ENCODE measurements around the gene TTC9C. TPM values are rescaled to one million over a fixed set of nuclear protein-coding genes. Genes with fewer than 3 reads are reported as not detected.

The TTC9C gene
- total RNA-seq, 2 donors from 2014 or later, result 27.3 to 34.9 TPM

GRCh38 chr11:62708392-62708791 lies 19.9 kb upstream of the TTC9C start:
- DNase-seq (peak in 1 of 2 donors; percentile 16), ATAC-seq (no peak)
- intact Hi-C loops (cut with DNase I, micrococcal nuclease), result no loop called here

GRCh38 chr11:62708793-62709192 lies 19.5 kb upstream of the TTC9C start:
- DNase-seq (peak; percentile 55 to 69), ATAC-seq (peak; percentile 30)
- intact Hi-C loops (cut with DNase I, micrococcal nuclease), result no loop called here

- ATAC-seq, result peak; percentile 74
- intact Hi-C loops (cut with DNase I, micrococcal nuclease), result no loop called here
- peak; percentile 98 to 99 for DNase-seq
Measured at GRCh38 chr11:62709247-62710000, 18.9 kb upstream of the TTC9C start.

GRCh38 chr11:62710001-62710345 lies 18.3 kb upstream of the TTC9C start:
- intact Hi-C loops (cut with DNase I, micrococcal nuclease), result no loop called here
- ATAC-seq (no peak), DNase-seq (no peak)

- DNase-seq (no peak), ATAC-seq (no peak)
- intact Hi-C loops (cut with DNase I, micrococcal nuclease), result no loop called here
Measured at GRCh38 chr11:62712276-62712812, 15.9 kb upstream of the TTC9C start.

GRCh38 chr11:62712861-62713260 lies 15.4 kb upstream of the TTC9C start:
- DNase-seq, result no peak
- intact Hi-C loops (cut with DNase I, micrococcal nuclease), result no loop called here

GRCh38 chr11:62713343-62713742 lies 14.9 kb upstream of the TTC9C start:
- peak; percentile 38 to 65 for DNase-seq

More at GRCh38 chr11:62712861-62713260, 15.4 kb upstream of the TTC9C start:
- ATAC-seq, result no peak

GRCh38 chr11:62715150-62716130 lies 12.8 kb upstream of the TTC9C start:
- DNase-seq (no peak), ATAC-seq (no peak)
- intact Hi-C loops (cut with DNase I, micrococcal nuclease), result no loop called here

More at GRCh38 chr11:62713343-62713742, 14.9 kb upstream of the TTC9C start:
- peak; percentile 38 for ATAC-seq
- intact Hi-C loops (cut with DNase I, micrococcal nuclease), result no loop called here

- ATAC-seq, result no peak
- intact Hi-C loops (cut with DNase I, micrococcal nuclease), result no loop called here
- no peak for DNase-seq
Measured at GRCh38 chr11:62716206-62716605, 12.1 kb upstream of the TTC9C start.

- ATAC-seq (no peak), DNase-seq (no peak)
- intact Hi-C loops (cut with DNase I, micrococcal nuclease), result no loop called here
Measured at GRCh38 chr11:62716816-62717215, 11.5 kb upstream of the TTC9C start.

GRCh38 chr11:62719302-62719978 lies 8.8 kb upstream of the TTC9C start:
- intact Hi-C loops (cut with DNase I, micrococcal nuclease), result no loop called here
- DNase-seq (no peak), ATAC-seq (no peak)

- intact Hi-C loops (cut with DNase I, micrococcal nuclease), result no loop called here
- no peak for ATAC-seq
- DNase-seq, result no peak
Measured at GRCh38 chr11:62721994-62722393, 6.3 kb upstream of the TTC9C start.

- no peak for DNase-seq
- intact Hi-C loops (cut with DNase I, micrococcal nuclease), result no loop called here
- no peak for ATAC-seq
Measured at GRCh38 chr11:62724171-62724570, 4.1 kb upstream of the TTC9C start.

- ATAC-seq (no peak), DNase-seq (no peak)
- intact Hi-C loops (cut with DNase I, micrococcal nuclease), result no loop called here
Measured at GRCh38 chr11:62725646-62726045, 2.6 kb upstream of the TTC9C start.

GRCh38 chr11:62726156-62726914 lies 2.0 kb upstream of the TTC9C start:
- ATAC-seq (no peak), DNase-seq (no peak)
- intact Hi-C loops (cut with DNase I, micrococcal nuclease), result no loop called here

- intact Hi-C loops (cut with DNase I, micrococcal nuclease), result no loop called here
- DNase-seq (no peak), ATAC-seq (peak; percentile 30)
Measured at GRCh38 chr11:62726915-62727164, 1.4 kb upstream of the TTC9C start.

- peak; percentile 98 for DNase-seq
- intact Hi-C loops (cut with DNase I, micrococcal nuclease), result no loop called here
- ATAC-seq, result peak; percentile 78
Measured at GRCh38 chr11:62727165-62727871, 968 bp upstream of the TTC9C start, which contains the start of gene HNRNPUL2. HNRNPUL2 (minus strand) TSS chr11:62727457; CDS start chr11:62727156, 301 bp downstream.

GRCh38 chr11:62727872-62728170 lies 465 bp upstream of the TTC9C start:
- peak; percentile 84 to 92 for DNase-seq
- intact Hi-C loops (cut with DNase I, micrococcal nuclease), result no loop called here
- ATAC-seq, result peak; percentile 69
